ENCODE data around the gene FNDC3B.

The FNDC3B gene

GRCh38 chr3:172198428-172198827 lies 159.1 kb downstream of the FNDC3B start:
- Histone ChIP-seq H3K9me3 (ENCODE audit: insufficient read depth, low read length) (no peaks in the 10 kb centered on the region), H3K9ac (ENCODE audit: low read length) (no peak overlapping the region), H3K4me1 (ENCODE audit: low read length) (no peaks in the 10 kb centered on the region), H3K4me3 (ENCODE audit: low read length) (no peak overlapping the region), H3K36me3 (replicated peaks; ENCODE audit: low read depth, low read length) (no peaks in the 10 kb centered on the region), H3K79me2 (ENCODE audit: low read length) (no peaks in the 10 kb centered on the region), H3K27ac (ENCODE audit: low read length) (no peak overlapping the region), H3K27me3 (ENCODE audit: low read depth, low read length) (no peaks in the 10 kb centered on the region), H2AFZ (ENCODE audit: low read depth, low read length) (no peak overlapping the region), H3K4me2 (ENCODE audit: low read length) (no peak overlapping the region), H4K20me1 (ENCODE audit: insufficient read depth, low read length) (no peaks in the 10 kb centered on the region)
- TF ChIP-seq CTCF (IDR thresholded peaks at IDR 0.05; ENCODE audit: low read depth, low read length) (no peak), EZH2phosphoT487 (IDR thresholded peaks at IDR 0.05; ENCODE audit: low read depth) (no peak)

- no peaks in the 10 kb centered on the region for H3K9me3 ChIP-seq (ENCODE audit: insufficient read depth, low read length)
- H4K20me1 ChIP-seq (ENCODE audit: insufficient read depth, low read length): no peaks in the 10 kb centered on the region
- H3K4me3 ChIP-seq (ENCODE audit: low read length): no peak overlapping the region
- TF ChIP-seq EZH2phosphoT487 (IDR thresholded peaks at IDR 0.05; ENCODE audit: low read depth): no peak
- no peak for TF ChIP-seq CTCF (IDR thresholded peaks at IDR 0.05; ENCODE audit: low read depth, low read length)
- H3K9ac ChIP-seq (ENCODE audit: low read length): no peak overlapping the region
- H3K27ac ChIP-seq (ENCODE audit: low read length): no peak overlapping the region
- H3K36me3 ChIP-seq (replicated peaks; ENCODE audit: low read depth, low read length): no peaks in the 10 kb centered on the region
- no peaks in the 10 kb centered on the region for H3K27me3 ChIP-seq (ENCODE audit: low read depth, low read length)
- H3K4me1 ChIP-seq (ENCODE audit: low read length): no peaks in the 10 kb centered on the region
- H3K4me2 ChIP-seq (ENCODE audit: low read length): no peak overlapping the region
- H2AFZ ChIP-seq (ENCODE audit: low read depth, low read length): no peak overlapping the region
- H3K79me2 ChIP-seq (ENCODE audit: low read length): no peaks in the 10 kb centered on the region
These were observed 160.5 kb downstream of the FNDC3B start for GRCh38 chr3:172199850-172200369.

GRCh38 chr3:172201136-172201869 lies 161.9 kb downstream of the FNDC3B start:
- Histone ChIP-seq H3K79me2 (ENCODE audit: low read length) (no peaks in the 10 kb centered on the region), H2AFZ (ENCODE audit: low read depth, low read length) (no peak overlapping the region), H4K20me1 (ENCODE audit: insufficient read depth, low read length) (no peaks in the 10 kb centered on the region), H3K4me2 (ENCODE audit: low read length) (no peak overlapping the region), H3K9ac (ENCODE audit: low read length) (no peak overlapping the region), H3K27ac (ENCODE audit: low read length) (no peak overlapping the region), H3K4me3 (ENCODE audit: low read length) (no peak overlapping the region), H3K27me3 (ENCODE audit: low read depth, low read length) (no peaks in the 10 kb centered on the region), H3K9me3 (ENCODE audit: insufficient read depth, low read length) (peaks cover 3% of the 10 kb centered on the region; the same call in 1 of the 2 replicates), H3K4me1 (ENCODE audit: low read length) (no peaks in the 10 kb centered on the region), H3K36me3 (replicated peaks; ENCODE audit: low read depth, low read length) (no peaks in the 10 kb centered on the region)
- TF ChIP-seq CTCF (IDR thresholded peaks at IDR 0.05; ENCODE audit: low read depth, low read length): no peak
- no peak for TF ChIP-seq EZH2phosphoT487 (IDR thresholded peaks at IDR 0.05; ENCODE audit: low read depth)

GRCh38 chr3:172201870-172202236 lies 162.5 kb downstream of the FNDC3B start:
- Histone ChIP-seq H3K9ac (ENCODE audit: low read length) (no peak overlapping the region), H3K79me2 (ENCODE audit: low read length) (no peaks in the 10 kb centered on the region), H3K27ac (ENCODE audit: low read length) (no peak overlapping the region), H3K9me3 (ENCODE audit: insufficient read depth, low read length) (peaks cover 3% of the 10 kb centered on the region; the same call in 1 of the 2 replicates), H2AFZ (ENCODE audit: low read depth, low read length) (no peak overlapping the region), H3K27me3 (ENCODE audit: low read depth, low read length) (no peaks in the 10 kb centered on the region), H3K36me3 (replicated peaks; ENCODE audit: low read depth, low read length) (no peaks in the 10 kb centered on the region), H4K20me1 (ENCODE audit: insufficient read depth, low read length) (no peaks in the 10 kb centered on the region), H3K4me1 (ENCODE audit: low read length) (no peaks in the 10 kb centered on the region), H3K4me3 (ENCODE audit: low read length) (no peak overlapping the region), H3K4me2 (ENCODE audit: low read length) (no peak overlapping the region)
- no peak for TF ChIP-seq EZH2phosphoT487 (IDR thresholded peaks at IDR 0.05; ENCODE audit: low read depth)
- no peak for TF ChIP-seq CTCF (IDR thresholded peaks at IDR 0.05; ENCODE audit: low read depth, low read length)

Data from OCI-LY3 (cell line).